NCI-H748 (cell line): Measurements from ENCODE around the gene VWA1.
"Not testable (repeated sequence)": the region's sequence is repeated elsewhere in the genome, so short reads cannot be mapped to it uniquely, and the experiment has no call there.

Experiments
- DNase-seq: peaks from one replicate; lab custom pipeline; 2025; ENCODE audit not compliant: unreplicated experiment; lab: John Stamatoyannopoulos, UW

VWA1 gene

DNA sequence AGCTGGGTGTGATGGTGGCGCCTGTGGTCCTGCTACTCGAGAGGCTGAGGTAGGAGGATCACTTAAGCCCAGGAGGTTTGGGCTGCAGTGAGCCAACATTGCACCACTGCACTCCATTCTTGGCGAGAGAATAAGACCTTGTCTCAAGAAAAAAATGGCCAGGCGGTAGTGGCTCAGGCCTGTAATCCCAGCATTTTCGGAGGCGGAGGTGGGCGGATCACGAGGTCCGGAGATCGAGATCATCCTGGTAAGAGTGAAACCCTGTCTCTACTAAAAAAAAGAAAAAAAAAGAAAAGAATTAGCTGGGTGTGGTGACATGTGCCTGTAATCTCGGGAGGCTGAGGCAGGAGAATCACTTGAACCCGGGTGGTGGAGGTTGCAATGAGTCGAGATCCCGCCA is 47.4 kb downstream of the VWA1 start:
- DNase-seq = no peak

DNA sequence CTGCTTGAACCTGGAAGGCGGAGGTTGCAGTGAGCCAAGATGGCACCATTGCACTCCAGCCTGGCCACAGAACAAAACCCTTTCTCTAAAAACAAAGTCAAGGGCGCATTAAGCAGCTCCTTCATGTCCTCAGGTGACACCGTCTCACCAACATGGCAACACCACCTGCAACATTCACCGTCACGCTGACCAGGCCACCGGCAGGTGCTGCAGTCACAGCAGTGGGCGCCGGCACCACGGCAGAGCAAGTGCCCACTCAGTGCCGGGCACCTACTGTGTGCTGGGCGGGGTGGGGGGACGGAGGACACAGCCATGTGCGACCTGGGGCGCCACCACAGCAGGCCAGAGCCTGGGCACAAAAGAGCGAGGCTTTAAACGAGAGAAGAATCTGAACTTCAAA is 48.2 kb downstream of the VWA1 start:
- DNase-seq = no peak

DNA sequence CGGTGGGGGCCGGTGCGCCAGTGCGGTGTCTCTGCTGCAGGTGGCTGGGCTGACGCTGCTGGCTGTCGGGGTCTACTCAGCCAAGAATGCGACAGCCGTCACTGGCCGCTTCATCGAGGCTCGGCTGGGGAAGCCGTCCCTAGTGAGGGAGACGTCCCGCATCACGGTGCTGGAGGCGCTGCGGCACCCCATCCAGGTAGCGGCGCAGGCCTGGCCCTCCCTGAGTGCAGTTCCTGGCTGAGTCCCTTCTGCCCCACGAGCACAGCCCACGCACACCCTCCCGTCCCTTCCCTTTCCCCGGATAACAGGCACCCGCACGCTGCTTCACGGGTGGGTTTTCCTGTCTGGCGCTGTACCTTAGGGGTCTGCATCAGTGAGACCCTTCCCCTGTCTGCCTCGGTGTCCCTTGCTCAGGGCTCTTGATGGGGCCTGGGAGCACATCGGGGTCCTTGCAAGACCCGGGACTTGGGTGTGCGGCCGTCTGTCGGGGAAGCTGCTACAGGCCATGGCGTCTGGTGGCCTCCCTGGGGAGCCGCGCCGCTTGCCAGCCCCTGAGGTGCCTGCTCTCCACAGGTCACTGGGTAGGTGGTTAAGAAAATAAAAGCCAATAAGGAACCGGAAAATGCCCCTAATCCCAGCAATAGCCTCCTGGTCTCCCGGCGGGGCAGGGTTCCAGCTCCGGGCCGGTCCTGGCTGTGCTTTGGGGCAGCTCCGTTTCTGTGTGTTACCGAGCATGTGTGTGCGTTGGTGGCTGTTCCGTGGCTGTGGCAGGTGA is 49.7 kb downstream of the VWA1 start:
- not testable (repeated sequence) for DNase-seq

DNA sequence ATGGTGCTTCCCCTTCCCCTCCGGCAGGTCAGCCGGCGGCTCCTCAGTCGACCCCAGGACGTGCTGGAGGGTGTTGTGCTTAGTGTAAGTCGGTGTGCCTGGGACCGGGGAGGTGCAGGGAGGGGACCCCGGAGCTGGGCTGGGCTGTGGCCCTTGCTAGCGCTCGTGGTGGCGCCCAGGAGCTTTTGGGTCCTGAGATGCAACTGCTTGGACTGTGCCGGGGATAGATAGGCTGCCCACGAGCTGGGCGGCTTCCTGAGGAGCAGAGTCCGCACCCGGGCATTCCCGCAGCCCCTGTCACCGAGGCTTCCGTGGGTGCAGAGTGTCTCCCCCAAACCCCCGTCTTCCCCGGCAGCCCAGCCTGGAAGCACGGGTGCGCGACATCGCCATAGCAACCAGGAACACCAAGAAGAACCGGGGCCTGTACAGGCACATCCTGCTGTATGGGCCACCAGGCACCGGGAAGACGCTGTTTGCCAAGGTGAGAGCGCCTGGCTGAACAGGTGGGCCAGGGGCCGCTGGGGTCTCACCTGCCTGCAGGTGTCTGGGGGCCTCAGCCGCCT is 50.3 kb downstream of the VWA1 start:
- DNase-seq = not testable (repeated sequence)

DNA sequence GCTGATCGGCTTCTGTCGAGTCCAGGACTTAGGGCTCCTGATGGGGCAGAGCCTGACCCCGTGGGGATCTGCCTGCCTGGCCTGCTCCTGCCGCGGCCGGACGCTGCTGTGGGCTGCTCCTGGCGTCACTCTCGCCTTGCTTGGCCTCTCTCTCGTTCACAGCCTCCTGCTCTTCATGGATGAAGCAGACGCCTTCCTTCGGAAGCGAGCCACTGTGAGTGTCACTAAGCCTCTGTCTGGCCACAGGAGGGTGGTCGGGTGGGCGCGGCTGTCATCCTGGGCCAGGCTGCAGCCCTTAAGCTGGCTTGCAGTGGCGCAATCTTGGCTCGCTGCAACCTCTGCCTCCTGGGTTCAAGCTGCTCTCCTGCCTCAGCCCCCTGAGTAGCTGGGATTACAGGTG is 52.2 kb downstream of the VWA1 start:
- DNase-seq = no peak

DNA sequence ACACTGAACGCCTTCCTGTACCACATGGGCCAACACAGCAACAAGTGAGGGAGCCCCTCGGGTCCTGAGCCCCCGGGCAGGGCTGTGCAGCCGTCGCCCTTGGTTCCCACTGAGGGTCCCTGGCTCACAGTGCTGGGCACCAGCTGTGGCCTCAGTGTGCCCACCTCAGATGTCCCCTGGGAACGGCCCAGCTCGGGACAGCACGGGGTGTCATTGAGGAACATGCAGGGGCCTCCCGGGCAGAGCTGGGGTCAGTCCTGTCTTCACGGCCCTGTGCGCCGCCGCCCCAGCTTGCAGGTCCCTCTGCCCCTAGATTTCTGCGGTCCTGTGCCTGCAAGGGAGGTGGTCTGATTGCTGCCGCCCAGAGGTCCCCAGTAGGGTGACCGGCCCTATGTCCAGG is 53.7 kb downstream of the VWA1 start:
- no peak for DNase-seq

DNA sequence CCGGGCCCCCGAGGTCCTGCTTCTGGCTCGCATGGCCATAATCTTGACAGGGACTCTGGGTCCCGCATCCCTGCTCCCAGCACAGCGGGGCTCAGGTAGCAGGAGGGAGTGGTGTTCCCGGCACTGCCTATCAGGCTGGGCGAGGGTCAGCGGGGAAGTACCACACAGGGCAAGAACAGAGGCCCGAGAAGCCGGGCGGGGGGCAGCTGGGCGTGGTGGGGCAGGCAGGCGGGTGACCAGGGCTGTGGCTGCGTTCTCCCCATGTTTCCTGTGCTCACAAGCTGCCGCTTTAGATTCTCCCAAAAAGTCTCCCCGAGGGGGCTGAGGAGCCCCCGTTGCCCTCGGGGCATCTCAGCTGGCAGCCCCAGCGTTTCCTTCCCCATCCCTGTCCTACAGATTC is 54.4 kb downstream of the VWA1 start:
- no peak for DNase-seq

DNA sequence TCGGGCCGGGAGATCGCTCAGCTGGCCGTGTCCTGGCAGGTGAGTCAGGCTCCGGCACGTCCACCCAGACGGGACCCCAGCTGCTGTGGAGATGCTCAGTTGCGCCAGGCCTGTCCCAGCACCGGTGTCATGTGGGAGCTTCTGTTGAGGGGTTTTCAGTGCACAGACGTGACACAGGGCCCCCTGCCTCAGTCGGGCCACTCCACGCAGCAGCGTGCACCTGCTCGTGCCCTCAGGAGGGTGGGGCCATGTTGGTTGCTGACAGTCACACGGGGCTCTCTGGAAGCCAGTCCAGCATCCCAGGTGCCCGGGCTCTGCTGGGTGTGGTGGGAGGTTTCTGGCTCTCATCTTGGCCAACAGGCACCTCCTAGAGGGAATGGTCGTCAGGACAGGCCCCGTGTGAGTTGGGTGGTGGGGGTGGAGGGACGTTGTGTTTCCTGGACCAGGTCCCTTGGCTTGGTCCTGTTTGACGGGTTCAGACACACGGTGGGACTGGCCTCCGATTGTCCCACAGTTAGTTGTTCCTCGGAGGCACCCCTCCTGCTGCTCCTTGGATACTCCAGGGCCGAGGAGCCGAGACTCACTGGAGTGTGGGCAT is 55.2 kb downstream of the VWA1 start:
- no peak for DNase-seq

DNA sequence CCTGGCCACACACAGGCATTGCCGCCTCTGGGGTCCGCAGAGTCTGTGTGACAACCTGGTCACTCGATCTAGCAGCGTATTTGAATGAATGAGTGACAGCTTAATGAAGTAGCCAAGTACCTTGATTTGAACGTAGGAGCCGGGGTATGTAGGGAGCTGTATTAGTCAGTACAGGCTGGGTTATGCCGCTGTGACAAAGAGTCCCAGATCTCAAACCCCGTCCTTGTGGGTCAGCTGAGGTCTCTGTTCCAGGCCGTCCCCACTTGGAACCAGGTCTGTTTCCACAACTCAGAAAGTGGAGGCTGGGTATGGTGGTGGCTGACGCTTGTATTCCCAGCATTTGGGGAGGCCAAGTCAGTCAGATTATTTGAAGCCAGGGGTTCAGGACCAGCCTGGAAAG is 56.1 kb downstream of the VWA1 start:
- no peak for DNase-seq
